Measurements from ENCODE around the gene INTS3. TPM values are rescaled to one million over a fixed set of nuclear protein-coding genes. Genes with fewer than 3 reads are reported as not detected.

INTS3 gene
- total and polyA plus RNA-seq, 9 of the 15 experiments (the other 6 are each of a cell fraction or from before 2014, with no cell fraction given): 6.3 to 24.1 (median 14.3) TPM

- no peak for TF ChIP-seq E4F1 (CRISPR knock-in tag; IDR thresholded peaks at IDR 0.05; ENCODE audit: borderline replicate concordance)
- no peak for TF ChIP-seq ZC3H8 (IDR thresholded peaks at IDR 0.05)
- no peak for TF ChIP-seq ZNF134 (CRISPR knock-in tag; conservative IDR thresholded peaks at IDR 0.05)
- TF ChIP-seq ZNF318 (IDR thresholded peaks at IDR 0.05; ENCODE audit: borderline replicate concordance in 1 of 2, low read depth in 1 of 2): 0 out of 4 replicates have a peak, but pooled peaks of 1 of the 2 experiments have one; percentile 72
- TF ChIP-seq COPS2 (conservative IDR thresholded peaks at IDR 0.05): no peak
- no peak for TF ChIP-seq KAT2B (IDR thresholded peaks at IDR 0.05; ENCODE audit: low read depth, low read length)
- TF ChIP-seq BRD9 (IDR thresholded peaks at IDR 0.05; ENCODE audit: low read depth, partially characterized antibody): no peak
- no peak; the same call in 1 of the 2 replicates for TF ChIP-seq TOE1 (IDR thresholded peaks at IDR 0.05; ENCODE audit: borderline replicate concordance)
- no peak for TF ChIP-seq TOE1 (CRISPR knock-in tag; IDR thresholded peaks at IDR 0.05; ENCODE audit: borderline replicate concordance, low read depth)
- no peak for TF ChIP-seq IFI16 (CRISPR knock-in tag; IDR thresholded peaks at IDR 0.05)
- TF ChIP-seq GABPA (tag; conservative IDR thresholded peaks at IDR 0.05; ENCODE audit: low read depth): peak; percentile 38; the same call in 1 of the 2 replicates
Observed at GRCh38 chr1:153697191-153698019, 30.4 kb upstream of the INTS3 start (continued).

All from K562 (cell line).